Stimulated activated CD4-positive, alpha-beta T cell treated with anti-CD3 and anti-CD28 coated beads, Interleukin-1b, Interleukin-23, amount 100 ng/mL, for 48 hours (primary cell): ENCODE results near the gene CBX4.
"Not testable (repeated sequence)": the region's sequence is repeated elsewhere in the genome, so short reads cannot be mapped to it uniquely, and the experiment has no call there.

Source experiments
- DNase-seq: peaks from one replicate; pipeline ENCODE4 v3.0.0-alpha.2; 2020

The CBX4 gene

DNA sequence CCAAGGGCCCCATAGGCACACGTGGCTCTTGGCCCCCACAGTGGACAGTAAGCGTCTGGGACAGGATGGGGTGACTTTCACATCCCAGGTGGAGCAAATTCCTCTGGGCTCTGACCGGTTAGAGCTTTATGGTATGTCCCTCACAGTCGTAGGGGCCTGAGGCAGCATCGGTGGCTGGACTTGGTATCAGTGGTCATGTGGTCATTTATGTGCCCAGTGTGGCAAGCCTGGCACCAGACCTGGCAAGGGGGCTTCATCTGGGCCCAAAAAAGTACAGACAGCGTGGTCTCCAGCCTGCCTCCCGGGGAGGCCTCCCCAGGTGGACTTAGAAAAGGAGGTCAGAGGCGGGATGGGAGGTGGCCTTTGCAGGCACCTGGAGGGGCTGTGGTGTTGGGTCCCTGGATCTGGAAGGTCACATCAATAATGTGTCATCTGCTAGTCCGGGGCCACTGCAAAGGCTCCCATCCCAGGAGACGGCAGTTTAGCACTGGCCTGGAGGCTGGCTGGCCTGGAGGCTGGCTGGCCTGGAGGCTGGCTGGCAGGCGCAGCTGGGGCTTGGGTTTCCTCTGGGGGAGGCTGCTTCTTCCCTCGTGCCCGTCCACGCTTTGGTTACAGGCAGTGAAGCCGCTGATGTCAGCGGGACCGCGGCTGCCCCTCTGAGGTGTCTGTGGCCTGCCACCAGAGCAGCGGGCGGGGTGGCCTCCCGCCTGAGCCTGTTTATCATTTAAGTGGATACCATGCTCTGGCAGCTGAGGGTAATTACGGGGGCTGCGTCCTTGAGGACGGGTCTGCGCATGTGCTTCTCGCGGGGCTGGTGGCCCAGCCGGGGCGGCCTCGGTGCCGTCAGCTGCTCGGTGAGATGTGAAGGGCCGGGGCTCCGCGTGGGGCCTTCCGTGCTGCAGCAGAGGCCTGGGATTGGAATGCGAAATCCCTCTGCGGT is 20.7 kb upstream of the CBX4 start:
- no peak for DNase-seq

DNA sequence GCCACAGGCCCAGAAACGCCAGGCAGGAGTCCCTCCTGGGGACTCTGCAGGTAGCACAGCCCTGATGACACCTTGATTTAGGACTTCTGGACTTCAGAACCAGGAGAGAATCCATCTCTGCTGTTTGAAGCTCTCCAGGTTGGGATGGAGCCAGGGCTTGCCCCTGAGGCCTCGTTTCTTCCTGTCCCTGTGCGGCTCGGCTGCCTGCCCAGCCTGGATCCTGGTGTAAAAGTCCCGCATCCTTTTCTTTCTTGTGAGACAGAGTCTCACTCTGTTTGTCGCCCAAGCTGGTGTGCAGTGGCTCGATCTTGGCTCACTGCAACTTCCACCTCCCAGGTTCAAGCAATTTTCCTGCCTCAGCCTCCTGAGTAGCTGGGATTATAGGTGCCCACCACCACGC is 17.9 kb upstream of the CBX4 start:
- no peak for DNase-seq

DNA sequence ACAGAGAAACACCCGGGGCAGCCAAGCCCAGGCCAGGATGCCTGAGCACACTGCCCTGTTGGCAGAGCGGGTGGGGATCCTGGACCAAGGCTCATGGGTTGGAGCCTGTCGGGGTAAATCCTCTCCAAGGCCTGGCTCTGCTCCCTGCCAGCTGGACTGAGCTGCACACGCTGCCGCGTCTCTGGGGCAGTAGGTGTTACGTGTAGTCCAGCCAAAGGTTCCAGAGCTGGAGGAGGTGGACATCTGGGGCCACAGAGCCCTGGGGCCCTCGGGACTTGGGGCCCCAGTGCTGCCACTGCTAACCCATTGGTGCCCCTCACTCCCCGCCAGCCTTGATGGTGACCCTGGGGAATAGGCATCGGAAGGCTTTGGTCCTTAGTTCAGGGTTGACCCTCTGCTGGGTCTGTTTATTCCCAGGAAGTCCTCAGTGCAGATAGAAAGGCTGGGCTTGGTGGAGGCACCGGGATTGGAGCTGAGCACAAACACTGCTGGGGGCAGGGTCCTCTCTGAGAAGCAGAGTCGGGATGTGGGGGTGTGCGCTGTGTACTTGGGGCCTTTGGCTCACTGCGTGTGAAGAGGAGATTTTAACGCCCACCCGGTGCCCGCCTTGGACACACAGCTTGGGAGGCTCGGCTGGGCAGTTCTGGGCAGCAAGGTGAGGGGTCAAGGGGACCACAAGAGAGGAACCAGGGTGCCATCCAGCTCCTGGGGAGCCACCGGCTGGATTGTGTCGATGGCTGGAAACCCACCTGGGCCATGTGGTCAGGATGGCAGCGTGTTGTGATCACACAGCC is 16.3 kb upstream of the CBX4 start:
- no peak for DNase-seq

DNA sequence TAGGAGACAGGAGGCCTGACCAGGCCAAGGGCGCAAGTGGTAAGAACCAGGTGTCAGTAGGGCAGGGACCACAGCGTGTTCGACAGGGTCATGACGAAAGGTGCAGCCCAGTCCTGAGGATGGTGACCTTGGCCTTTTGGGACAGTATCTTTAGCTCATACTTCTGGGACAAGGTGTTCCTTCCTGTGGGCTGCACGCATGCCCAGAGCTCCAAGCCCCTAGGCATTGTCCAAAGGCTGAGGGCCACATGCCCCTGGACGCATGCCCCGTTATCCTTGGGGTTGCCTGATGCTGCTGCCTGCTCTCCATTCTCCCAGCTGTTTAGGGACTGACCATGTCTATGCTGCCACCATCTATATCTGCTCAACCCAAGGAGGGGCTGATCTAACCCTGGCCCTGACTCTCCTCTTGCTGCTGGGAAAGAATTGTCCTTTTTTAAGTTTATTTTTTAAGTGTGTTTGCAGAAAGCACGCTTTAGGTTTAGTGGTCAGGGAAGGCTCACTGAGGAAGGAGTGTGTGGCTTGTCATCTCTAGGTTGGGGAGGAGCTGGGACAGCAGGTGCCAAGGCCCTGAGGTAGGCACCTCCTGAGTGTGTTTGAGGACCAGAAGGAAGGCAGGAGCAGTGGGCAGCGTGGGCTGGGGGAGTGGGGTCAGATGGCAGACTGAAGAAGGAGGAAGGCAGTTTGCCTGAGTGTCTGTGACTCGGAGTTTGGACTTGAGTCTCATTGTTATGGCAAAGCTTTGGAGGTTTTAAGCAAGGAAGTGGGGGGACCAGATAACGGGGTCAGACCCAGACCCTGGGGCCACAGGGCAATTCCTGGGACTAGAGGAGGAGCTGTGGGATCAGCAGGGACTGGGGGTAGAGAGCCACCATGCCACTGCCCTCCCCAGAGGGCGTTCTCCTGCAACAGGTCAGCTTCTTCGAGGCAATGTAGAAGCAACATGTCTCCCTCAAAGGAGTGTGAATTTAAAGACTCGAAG is 15.1 kb upstream of the CBX4 start:
- DNase-seq, result no peak

DNA sequence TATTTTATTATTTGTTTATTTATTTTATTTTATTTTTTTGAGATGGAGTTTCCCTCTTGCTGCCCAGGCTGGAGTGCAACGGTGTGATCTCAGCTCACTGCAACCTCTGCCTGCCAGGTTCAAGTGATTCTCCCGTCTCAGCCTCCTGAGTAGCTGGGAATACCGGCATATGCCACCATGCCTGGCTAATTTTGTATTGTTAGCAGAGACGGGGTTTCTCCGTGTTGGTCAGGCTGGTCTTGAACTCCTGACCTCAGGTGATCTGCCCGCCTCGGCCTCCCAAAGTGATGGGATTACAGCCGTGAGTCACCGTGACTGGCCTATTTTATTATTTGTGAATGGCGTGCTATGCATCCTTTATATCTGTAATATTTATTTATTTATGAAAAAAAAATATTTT is 13.9 kb upstream of the CBX4 start:
- not testable (repeated sequence) for DNase-seq

DNA sequence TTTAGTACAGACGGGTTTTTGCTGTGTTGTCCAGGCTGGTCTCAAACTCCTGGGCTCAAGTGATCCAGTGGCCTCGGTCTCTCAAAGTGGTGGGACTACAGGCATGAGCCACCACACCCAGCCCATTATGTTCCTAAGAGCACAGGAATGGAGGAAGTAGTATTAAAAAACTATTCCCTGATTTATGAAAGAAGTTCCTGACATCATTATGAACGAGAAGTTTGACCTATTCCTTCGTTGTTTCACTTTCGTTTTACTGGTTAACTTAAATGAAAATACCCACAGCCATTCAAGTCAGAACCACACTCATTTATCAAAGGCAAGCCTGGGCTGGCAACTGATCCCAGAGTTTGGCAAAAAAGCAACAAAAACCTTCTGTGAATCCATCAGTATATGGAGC is 13.5 kb upstream of the CBX4 start:
- DNase-seq, result no peak

DNA sequence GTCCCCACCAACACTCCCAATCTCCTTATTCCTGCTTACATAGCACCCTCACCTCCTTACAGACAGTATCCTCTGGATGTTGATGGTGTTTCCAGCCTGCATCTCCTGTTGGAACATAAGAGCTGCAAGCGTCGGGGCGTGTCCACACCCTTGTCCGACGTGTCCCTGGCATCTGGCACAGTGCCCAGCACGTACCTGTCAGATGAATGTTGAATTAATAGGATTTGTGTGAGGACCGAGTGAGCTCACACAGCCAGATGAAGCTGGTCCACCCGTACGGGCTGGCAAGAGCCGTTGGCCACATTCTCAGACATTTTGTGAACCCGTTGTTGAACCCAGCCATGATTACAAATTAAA is 12.2 kb upstream of the CBX4 start:
- no peak for DNase-seq

DNA sequence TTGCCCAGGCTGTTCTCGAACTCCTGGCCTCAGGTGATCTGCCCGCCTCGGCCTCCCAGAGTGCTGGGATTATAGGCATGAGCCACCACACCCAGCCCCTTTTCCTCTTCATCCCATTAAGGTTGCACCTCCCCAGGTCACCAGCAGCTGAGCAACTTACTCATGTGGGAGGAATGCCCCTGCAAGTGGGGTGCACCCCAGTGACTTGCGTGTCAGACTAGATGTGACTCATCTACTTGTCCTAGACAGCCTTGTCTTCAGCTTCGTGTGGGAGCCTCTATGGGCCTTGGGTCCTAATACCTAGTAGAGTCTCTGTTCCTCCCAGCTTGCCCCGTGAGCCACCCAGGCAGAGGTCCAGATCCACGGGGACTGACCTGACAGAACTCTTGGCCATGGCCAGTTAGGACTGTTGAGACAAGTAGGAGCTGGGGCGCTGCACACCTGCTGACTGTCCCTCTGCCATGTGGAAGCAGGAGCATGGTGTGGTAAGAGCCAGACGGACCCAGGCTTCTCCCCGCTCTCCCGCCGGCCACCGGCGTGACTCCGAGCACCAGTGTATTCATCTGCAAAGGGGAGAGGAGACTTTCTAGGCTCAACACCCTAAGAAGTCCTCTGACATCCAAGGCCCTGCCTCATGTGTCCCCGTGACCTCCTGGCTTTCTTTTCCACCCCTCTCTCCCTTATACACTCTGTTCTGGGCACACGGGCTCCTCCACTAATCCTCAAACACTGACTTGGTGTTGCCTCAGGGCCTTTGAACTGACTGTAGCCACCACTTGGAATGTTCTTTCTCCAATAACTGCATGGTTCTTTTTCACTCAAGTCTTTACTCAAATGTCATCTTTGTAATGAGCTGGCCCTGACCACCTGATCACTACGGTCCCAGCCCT is 11.6 kb upstream of the CBX4 start:
- no peak for DNase-seq

DNA sequence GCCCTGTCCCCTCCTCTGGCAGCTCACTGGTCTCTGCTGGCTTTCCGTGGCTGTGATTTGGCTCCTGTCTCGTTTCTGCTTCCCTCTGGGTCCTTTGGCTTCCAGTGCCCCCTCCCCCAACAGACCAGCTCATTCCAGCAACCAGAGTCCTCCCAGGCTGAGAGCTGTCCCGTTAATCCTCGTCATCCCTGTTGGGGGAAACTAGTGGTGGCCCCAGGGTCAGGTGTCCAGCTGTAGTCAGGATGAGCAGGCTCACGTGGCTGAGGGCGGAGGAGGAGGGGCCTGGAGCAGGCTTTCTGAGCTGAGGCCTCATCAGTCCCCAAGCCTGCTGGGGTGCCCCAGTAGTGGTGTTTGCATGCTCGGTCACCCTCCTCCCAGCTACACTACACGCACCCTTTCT is 10.7 kb upstream of the CBX4 start:
- no peak for DNase-seq

DNA sequence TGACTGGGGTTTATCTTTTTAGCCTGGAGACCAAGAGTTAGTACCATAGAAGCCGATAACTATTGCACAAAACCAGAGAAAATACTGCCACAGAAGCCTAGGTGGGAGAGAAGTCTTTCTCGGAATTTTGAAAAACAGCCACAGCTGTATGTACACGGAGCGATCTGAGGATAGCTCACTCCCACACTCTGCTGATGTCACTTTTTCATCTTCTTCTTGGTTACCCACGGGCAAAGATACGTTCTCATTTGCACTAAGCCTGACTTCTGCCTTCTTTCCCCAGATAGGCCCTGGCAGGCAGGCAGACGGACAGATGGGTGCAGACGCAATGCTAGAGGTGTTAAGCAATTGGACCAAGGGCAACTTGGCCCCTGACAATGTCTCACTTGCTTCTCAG is 9.1 kb upstream of the CBX4 start:
- DNase-seq, result no peak

DNA sequence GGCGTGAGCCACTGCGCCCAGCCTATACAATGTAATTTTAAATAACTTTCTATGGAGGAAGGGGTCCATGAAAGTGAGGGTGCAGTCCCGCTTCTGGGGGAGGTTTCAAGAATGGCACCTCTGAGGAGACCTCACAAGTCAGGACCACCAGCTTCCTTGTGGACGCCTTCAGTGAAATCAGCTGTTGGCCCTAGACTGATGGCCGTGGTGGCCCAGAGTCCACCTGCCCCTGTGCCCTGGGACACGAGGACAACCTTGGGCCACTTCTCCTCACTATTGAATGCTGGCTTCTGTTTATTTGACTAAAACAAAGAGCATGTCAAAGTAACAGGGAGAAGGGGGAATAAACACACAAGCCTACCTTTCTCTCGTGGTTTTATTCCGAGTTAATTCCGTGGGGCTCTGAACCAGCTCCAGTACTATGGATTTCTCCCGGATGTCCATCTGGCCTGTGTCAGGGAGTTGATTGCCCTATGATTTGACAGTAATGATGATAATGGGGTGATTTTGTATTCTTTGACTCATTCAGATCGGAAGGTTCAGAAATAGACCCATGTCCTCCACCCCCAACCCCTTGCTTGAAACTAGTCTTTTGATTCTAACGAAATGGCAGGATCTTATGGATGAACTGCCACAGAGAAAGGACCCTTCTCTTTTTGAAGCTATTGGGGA is 8.6 kb upstream of the CBX4 start:
- no peak for DNase-seq

DNA sequence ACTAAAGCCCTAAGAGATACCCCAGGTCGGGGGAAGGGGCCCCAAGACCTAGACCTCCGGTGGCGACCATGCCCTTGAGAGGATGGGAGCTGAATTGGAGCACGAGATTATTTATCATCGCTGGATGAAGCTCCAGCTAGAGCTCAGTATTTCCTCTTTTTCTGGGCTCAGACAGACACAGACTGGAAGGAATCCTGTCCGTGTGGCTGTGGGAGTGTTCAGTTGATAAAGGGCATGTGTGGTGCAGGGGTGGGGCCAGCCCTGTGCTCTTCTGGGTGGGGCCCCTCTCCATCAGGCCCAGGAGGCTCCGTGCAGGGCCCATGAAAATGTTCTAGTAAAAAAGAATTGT is 6.3 kb upstream of the CBX4 start:
- no peak for DNase-seq

DNA sequence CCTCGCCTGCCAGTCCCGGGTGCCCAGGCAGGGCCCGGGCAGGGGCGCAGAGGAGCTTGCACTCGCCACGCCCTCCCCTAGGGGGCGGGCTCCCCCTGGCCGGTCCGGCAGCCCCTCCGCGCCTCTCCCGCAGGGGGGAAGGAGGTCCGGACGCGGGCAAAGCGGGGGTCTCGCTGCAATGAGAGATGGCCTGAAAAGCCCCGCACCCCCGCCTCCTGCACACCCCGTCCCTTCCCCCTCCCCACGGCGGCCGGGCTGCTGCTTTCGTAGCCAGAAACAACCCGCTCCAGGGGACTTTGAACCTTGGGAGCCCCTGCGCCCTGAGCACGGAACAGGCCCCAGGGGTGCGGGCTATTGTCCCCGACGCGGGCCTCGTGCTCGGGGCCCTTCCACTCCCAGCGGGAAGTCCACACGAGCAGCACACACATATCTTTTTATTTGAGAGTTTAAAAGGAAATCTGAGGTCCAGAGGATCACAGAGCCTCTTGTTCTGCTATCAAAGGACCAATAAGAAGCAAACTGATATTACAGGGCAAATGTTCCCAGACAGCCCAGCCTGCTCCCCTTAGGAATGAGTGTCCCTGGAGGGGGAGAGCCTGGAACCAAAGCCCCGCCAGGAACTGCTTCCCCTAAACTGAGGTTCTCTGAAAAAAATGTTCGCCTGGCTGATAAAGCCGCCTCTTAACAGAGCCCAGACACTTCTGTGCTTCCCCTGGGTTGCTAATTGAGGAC is 5.8 kb upstream of the CBX4 start:
- peak; percentile 35 for DNase-seq

DNA sequence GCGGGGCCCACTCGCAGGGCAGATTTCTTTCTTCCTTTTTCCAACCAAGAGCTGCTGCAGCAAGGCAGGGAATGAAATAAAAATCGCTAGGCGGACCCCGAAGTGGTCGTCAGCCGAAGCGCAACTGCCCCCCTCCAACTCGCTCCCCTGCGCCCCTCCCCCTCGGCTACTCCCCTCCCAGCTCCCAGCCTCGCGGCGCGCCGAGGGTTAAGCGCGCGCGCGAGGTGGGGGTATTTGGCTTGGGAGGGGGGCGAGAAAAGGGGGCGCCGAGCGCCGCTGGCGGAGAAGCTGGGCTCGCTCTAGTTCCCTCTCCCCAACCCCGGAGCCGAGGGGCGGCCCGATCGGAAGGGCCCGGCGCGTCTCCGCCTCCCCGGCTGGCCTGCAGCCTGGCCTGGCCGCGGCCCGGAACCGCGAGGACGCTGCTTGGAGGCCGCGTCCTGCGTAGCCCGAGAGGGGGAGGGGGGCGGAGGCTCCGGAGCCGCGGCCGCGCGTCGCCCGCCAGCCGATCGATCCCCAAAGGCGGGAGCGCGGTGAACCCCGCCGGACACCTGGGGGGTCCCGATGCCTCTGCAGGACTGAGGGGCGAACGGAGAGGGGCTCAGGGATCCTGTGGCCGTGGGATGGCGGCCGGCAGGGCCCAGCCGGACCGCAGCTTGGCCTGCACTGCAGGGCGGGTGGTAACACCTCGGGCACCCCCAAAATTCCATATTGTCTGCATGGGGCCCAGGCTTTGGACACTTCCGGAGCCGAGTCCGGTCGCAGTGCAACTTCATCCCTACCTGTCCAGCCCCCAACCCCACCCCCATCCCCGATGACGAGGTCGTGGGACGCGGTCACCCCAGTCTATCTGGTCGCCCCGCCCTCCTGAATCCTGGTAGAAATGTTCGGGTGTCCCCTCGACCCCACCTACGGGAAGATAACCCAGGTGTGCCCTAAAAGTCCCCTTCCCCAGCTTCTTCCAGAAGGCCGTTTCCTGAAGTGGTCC is 4.9 kb upstream of the CBX4 start:
- DNase-seq, result no peak

DNA sequence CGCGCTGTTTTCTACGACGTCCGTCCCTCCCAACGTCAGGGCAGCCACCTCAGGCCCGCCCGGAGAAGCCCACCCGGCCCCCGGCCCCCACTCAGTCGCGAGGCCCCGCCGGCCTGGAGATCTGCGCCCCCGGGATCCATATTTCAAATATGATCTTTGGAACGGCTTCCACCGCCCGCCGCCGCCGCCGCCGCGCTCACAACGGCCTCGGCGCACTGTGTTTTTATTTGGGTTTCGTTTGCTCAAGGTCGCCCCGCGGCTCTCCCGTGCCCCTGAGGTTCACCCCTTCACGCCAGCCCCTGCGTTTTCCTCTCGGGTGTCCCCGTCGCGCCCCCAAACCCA is 4.2 kb upstream of the CBX4 start:
- DNase-seq, result no peak

DNA sequence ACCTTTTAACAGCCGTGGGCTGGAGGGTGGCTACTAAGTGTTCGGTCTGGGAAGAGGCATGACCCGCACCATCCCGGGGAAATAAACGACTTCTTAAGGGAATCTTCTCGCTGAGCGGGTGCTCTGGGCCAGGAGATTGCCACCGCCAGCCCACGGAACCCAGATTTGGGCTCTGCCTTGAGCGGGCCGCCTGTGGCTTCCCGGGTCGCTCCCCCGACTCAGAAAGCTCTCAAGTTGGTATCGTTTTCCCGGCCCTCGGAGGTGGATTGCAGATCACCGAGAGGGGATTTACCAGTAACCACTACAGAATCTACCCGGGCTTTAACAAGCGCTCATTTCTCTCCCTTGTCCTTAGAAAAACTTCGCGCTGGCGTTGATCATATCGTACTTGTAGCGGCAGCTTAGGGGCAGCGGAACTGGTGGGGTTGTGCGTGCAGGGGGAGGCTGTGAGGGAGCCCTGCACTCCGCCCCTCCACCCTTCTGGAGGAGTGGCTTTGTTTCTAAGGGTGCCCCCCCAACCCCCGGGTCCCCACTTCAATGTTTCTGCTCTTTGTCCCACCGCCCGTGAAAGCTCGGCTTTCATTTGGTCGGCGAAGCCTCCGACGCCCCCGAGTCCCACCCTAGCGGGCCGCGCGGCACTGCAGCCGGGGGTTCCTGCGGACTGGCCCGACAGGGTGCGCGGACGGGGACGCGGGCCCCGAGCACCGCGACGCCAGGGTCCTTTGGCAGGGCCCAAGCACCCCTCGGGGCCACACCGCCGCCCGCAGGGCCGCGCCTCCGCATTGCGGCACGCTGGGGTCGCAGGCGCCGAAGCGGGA is 3.6 kb upstream of the CBX4 start:
- DNase-seq, result no peak

DNA sequence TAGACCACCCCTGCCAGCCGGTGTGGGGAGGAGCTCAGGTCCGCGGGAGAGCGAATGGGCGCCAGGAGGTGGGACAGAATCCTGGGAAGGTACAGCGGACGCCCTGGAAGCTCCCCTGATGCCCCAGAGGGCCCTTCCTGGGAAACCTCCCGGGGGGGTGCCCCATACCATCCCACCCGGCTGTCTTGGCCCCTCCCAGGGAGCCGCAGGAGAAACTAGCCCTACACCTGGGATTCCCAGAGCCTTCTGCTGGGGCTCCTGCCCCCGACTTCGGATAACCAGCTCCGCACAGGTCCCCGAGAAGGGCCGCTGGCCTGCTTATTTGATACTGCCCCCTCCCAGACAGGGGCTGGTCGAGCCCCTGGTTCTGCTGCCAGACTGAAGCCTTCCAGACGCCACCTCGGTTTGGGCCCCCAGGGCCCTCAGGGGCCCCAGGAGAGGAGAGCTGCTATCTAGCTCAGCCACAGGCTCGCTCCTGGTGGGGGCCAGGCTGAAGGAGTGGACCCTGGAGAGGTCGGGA is 3.0 kb upstream of the CBX4 start:
- no peak for DNase-seq

DNA sequence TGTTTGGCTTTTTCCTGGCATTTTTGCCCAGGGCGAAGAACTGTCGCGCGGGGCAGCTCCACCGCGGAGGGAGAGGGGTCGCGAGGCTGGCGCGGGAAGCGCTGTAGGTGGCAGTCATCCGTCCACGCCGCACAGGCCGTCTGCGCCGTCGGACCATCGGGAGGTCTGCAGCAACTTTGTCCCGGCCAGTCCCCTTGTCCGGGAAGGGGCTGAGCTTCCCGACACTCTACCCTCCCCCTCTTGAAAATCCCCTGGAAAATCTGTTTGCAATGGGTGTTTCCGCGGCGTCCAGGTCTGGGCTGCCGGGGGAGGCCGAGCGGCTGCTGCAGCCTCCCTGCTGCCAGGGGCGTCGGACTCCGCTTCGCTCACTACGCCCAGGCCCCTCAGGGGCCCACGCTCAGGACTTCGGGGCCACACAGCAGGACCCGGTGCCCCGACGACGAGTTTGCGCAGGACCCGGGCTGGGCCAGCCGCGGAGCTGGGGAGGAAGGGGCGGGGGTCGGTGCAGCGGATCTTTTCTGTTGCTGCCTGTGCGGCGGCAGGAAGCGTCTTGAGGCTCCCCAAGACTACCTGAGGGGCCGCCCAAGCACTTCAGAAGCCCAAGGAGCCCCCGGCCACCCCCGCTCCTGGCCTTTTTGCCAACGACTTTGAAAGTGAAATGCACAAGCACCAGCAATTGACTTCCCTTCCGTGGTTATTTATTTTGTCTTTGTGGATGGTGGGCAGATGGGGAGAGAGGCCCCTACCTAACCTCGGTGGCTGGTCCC is 2.3 kb upstream of the CBX4 start:
- no peak for DNase-seq
